ENCODE data around the gene ANKAR. TPM values are rescaled to one million over a fixed set of nuclear protein-coding genes. Genes with fewer than 3 reads are reported as not detected.

The ANKAR gene
- total RNA-seq, 1 experiment from 2014 or later: 0.84 TPM

DNA sequence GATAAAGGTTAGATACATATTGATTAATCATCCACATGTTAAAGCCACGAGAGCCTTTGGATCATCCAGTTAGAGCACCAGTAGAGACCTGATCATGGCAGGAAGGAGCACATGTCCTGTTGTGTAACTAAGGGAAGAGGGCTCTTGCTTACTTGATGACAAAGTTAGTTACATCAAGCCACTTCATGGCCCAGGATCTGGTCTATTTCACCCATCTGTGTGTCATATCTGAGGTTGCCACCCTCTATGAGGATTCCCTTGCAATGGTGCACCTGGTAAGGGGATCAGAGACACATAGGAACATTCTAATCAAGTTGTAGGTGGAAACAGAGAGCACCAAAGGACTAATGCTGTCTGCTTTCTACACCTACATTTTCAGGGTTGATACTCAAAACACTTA, 6.7 kb downstream of the ANKAR start:
- intact Hi-C loops (cut with micrococcal nuclease): no loop called here
- H3K4me2 ChIP-seq (ENCODE audit: low read length): no peak overlapping the region
- no peaks in the 10 kb centered on the region for H3K27me3 ChIP-seq (ENCODE audit: insufficient read depth, low read length)
- ATAC-seq (no peak), DNase-seq (ENCODE audit: low read depth, low spot score) (no peak)
- H3K79me2 ChIP-seq (ENCODE audit: insufficient read depth, low read length): no peaks in the 10 kb centered on the region
- peaks cover 2% of the 10 kb centered on the region; the same call in 1 of the 2 replicates for H3K9me2 ChIP-seq (ENCODE audit: insufficient read depth)
- H3K9me3 ChIP-seq (ENCODE audit: control insufficient read depth in 1 of 2, insufficient read depth in 1 of 2, low read depth in 1 of 2, low read length in 2 of 2): no peaks in the 10 kb centered on the region
- H2AFZ ChIP-seq (ENCODE audit: low read depth, low read length, poor library complexity, severe bottlenecking): no peak overlapping the region
- no peaks in the 10 kb centered on the region for H4K20me1 ChIP-seq (ENCODE audit: insufficient read depth)
- H3K4me3 ChIP-seq (replicated peaks in 1 of 2; ENCODE audit: low read depth in 1 of 2, low read length in 2 of 2): no peak overlapping the region
- POLR2A ChIA-PET: no interaction called here
- RAD21 ChIA-PET (ENCODE audit: low non-redundant PET in 1 of 2, low total read pairs in 2 of 2, uncharacterized antibody in 2 of 2, unreplicated experiment in 2 of 2): no interaction called here
- no TSS peak for BruUV-seq (replicated peaks)
- H3K36me3 ChIP-seq (ENCODE audit: control insufficient read depth in 1 of 2, insufficient read depth in 2 of 2, low read length in 2 of 2): 0 out of 4 replicates have a peak, but pooled peaks cover 0 to 4% of the 10 kb centered on the region in 2 experiments
- CTCF ChIA-PET: interaction anchor here (1.2 kb wide), 1 partner anchor 20 kb away, joined by 4 read pairs; no protein-coding TSS in a partner anchor
- peaks cover 0 to 16% of the 10 kb centered on the region in 2 experiments; a peak in 3 of 4 replicates for H3K4me1 ChIP-seq (ENCODE audit: control insufficient read depth in 1 of 2, insufficient read depth in 2 of 2, low read length in 2 of 2)
- no peak overlapping the region for H3K9ac ChIP-seq (ENCODE audit: low read length)
- no peak overlapping the region for H3K27ac ChIP-seq (ENCODE audit: low read depth, low read length)
- TF ChIP-seq POLR2A (IDR thresholded peaks at IDR 0.05; ENCODE audit: borderline replicate concordance, extremely low read depth, insufficient read depth, insufficient read length) (no peak), SRF (IDR thresholded peaks at IDR 0.05; ENCODE audit: low read depth) (no peak)

GRCh38 chr2:189681903-189682302, 7.4 kb downstream of the ANKAR start:
- ChIA-PET POLR2A (no interaction called here), CTCF (no interaction called here), RAD21 (ENCODE audit: low non-redundant PET in 1 of 2, low total read pairs in 2 of 2, uncharacterized antibody in 2 of 2, unreplicated experiment in 2 of 2) (no interaction called here)
- H3K27me3 ChIP-seq (ENCODE audit: insufficient read depth, low read length): no peaks in the 10 kb centered on the region
- no peaks in the 10 kb centered on the region for H3K9me2 ChIP-seq (ENCODE audit: insufficient read depth)
- H3K79me2 ChIP-seq (ENCODE audit: insufficient read depth, low read length): no peaks in the 10 kb centered on the region
- no peak overlapping the region for H2AFZ ChIP-seq (ENCODE audit: low read depth, low read length, poor library complexity, severe bottlenecking)
- peaks cover 0 to 16% of the 10 kb centered on the region in 2 experiments; a peak in 3 of 4 replicates for H3K4me1 ChIP-seq (ENCODE audit: control insufficient read depth in 1 of 2, insufficient read depth in 2 of 2, low read length in 2 of 2)
- H3K4me3 ChIP-seq (replicated peaks in 1 of 2; ENCODE audit: low read depth in 1 of 2, low read length in 2 of 2): no peak overlapping the region
- BruUV-seq (replicated peaks): no TSS peak
- ATAC-seq (no peak), DNase-seq (ENCODE audit: low read depth, low spot score) (no peak)
- no peak overlapping the region for H3K4me2 ChIP-seq (ENCODE audit: low read length)
- intact Hi-C loops (cut with micrococcal nuclease): no loop called here
- H3K36me3 ChIP-seq (ENCODE audit: control insufficient read depth in 1 of 2, insufficient read depth in 2 of 2, low read length in 2 of 2): no peaks in the 10 kb centered on the region
- H4K20me1 ChIP-seq (ENCODE audit: insufficient read depth): no peaks in the 10 kb centered on the region
- no peak overlapping the region for H3K9ac ChIP-seq (ENCODE audit: low read length)
- no peaks in the 10 kb centered on the region for H3K9me3 ChIP-seq (ENCODE audit: control insufficient read depth in 1 of 2, insufficient read depth in 1 of 2, low read depth in 1 of 2, low read length in 2 of 2)
- no peak overlapping the region for H3K27ac ChIP-seq (ENCODE audit: low read depth, low read length)
- TF ChIP-seq POLR2AphosphoS5 (IDR thresholded peaks at IDR 0.05; ENCODE audit: low read depth, low read length): no peak
- TF ChIP-seq EZH2 (IDR thresholded peaks at IDR 0.05): no peak
- no peak for TF ChIP-seq EGR1 (IDR thresholded peaks at IDR 0.05; ENCODE audit: low read depth)
- no peak for TF ChIP-seq JUND (IDR thresholded peaks at IDR 0.05)
- TF ChIP-seq REST (IDR thresholded peaks at IDR 0.05; ENCODE audit: low read depth): no peak
- TF ChIP-seq EZH2phosphoT487 (IDR thresholded peaks at IDR 0.05; ENCODE audit: borderline replicate concordance): no peak
- TF ChIP-seq ZBTB33 (IDR thresholded peaks at IDR 0.05; ENCODE audit: extremely low read depth, insufficient replicate concordance, low read length): no peak
- TF ChIP-seq CBX3 (IDR thresholded peaks at IDR 0.05; ENCODE audit: low read depth): no peak
- no peak for TF ChIP-seq RAD21 (IDR thresholded peaks at IDR 0.05; ENCODE audit: low read depth)
- no peak for TF ChIP-seq SRF (IDR thresholded peaks at IDR 0.05; ENCODE audit: low read depth)
- TF ChIP-seq, protein P1, sequence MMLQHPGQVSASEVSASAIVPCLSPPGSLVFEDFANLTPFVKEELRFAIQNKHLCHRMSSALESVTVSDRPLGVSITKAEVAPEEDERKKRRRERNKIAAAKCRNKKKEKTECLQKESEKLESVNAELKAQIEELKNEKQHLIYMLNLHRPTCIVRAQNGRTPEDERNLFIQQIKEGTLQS (IDR thresholded peaks at IDR 0.05): no peak
- no peak for TF ChIP-seq ZFX (IDR thresholded peaks at IDR 0.05)
- TF ChIP-seq MAX (IDR thresholded peaks at IDR 0.05): no peak
- no peak for TF ChIP-seq YY1 (IDR thresholded peaks at IDR 0.05; ENCODE audit: extremely low read depth, insufficient replicate concordance, low read depth, low read length)
- TF ChIP-seq SP1 (IDR thresholded peaks at IDR 0.05; ENCODE audit: low read depth): no peak
- TF ChIP-seq CEBPB (IDR thresholded peaks at IDR 0.05; ENCODE audit: low read depth): no peak
- TF ChIP-seq FOSL1 (IDR thresholded peaks at IDR 0.05; ENCODE audit: low read depth): no peak
